DOHH2 (cell line): ENCODE measurements around the gene DPPA4.

ENCODE experiments used
- H3F3A ChIP-seq: fragments of 200-600 bp; sonication (generic), shearing (Covaris generic); 2 replicates; pipeline ENCODE4 v1.6.0; 2016; ENCODE audit warnings: antibody characterized with exemption, mild to moderate bottlenecking; ENCODE audit not compliant: control insufficient read depth, insufficient read depth
- H3K27ac ChIP-seq: fragments of 200-600 bp; sonication (generic); 2 replicates; pipeline ENCODE4 v1.5.1; 2014; ENCODE audit warnings: low read depth, mild to moderate bottlenecking, low read length, moderate library complexity
- H3K27me3 ChIP-seq: fragments of 200-600 bp; sonication (generic); 2 replicates; pipeline ENCODE4 v1.6.1; 2014; ENCODE audit warnings: mild to moderate bottlenecking, low read length, mixed read lengths; ENCODE audit not compliant: control insufficient read depth
- H3K36me3 ChIP-seq: fragments of 200-600 bp; sonication (generic); 2 replicates; pipeline ENCODE4 v1.6.1; 2014; ENCODE audit warnings: mild to moderate bottlenecking, low read length, moderate library complexity, mixed read lengths; ENCODE audit not compliant: control insufficient read depth
- H3K4me1 ChIP-seq: fragments of 200-600 bp; sonication (generic); 2 replicates; pipeline ENCODE4 v1.6.1; 2014; ENCODE audit warnings: mild to moderate bottlenecking, low read length, mixed read lengths; ENCODE audit not compliant: control insufficient read depth
- H3K4me2 ChIP-seq: fragments of 200-600 bp; sonication (generic); 2 replicates; pipeline ENCODE4 v1.6.0; 2014; ENCODE audit warnings: mild to moderate bottlenecking, low read length, moderate library complexity
- H3K4me3 ChIP-seq: fragments of 200-600 bp; sonication (generic); 2 replicates; pipeline ENCODE4 v1.5.1; 2014; ENCODE audit warnings: mild to moderate bottlenecking, low read length, mixed read lengths
- H3K79me2 ChIP-seq: fragments of 200-600 bp; sonication (generic); 2 replicates; pipeline ENCODE4 v1.6.1; 2014; ENCODE audit warnings: mild to moderate bottlenecking, low read length, mixed read lengths; ENCODE audit not compliant: control insufficient read depth
- H3K9me2 ChIP-seq: fragments of 200-600 bp; sonication (generic); replicated peaks from 2 replicates; pipeline ENCODE4 v1.6.1; 2014; ENCODE audit warnings: mild to moderate bottlenecking, low read length, mixed read lengths; ENCODE audit not compliant: control insufficient read depth
- H3K9me3 ChIP-seq: fragments of 200-600 bp; sonication (generic); 2 replicates; pipeline ENCODE4 v1.6.1; 2014; ENCODE audit warnings: antibody characterized with exemption, low read length, mixed read lengths; ENCODE audit not compliant: control insufficient read depth, insufficient read depth
- H4K20me1 ChIP-seq: fragments of 200-600 bp; sonication (generic); 2 replicates; pipeline ENCODE4 v1.6.0; 2014; ENCODE audit warnings: low read depth, mild to moderate bottlenecking, antibody characterized with exemption, low read length, moderate library complexity; ENCODE audit not compliant: control insufficient read depth, insufficient read depth
- CTCF ChIP-seq: fragments of 200-600 bp; sonication (generic); IDR thresholded peaks from one replicate; pipeline ENCODE4 v1.5.1; 2014; ENCODE audit warnings: antibody characterized with exemption, mild to moderate bottlenecking, low read depth, low read length; ENCODE audit not compliant: poor library complexity, severe bottlenecking
- EZH2phosphoT487 ChIP-seq: fragments of 200-600 bp; sonication (generic); IDR thresholded peaks from 2 replicates; pipeline ENCODE4 v1.6.1; 2017; ENCODE audit warnings: borderline replicate concordance, mild to moderate bottlenecking, antibody characterized with exemption, low read length, moderate library complexity, mixed read lengths

The DPPA4 gene, protein sequence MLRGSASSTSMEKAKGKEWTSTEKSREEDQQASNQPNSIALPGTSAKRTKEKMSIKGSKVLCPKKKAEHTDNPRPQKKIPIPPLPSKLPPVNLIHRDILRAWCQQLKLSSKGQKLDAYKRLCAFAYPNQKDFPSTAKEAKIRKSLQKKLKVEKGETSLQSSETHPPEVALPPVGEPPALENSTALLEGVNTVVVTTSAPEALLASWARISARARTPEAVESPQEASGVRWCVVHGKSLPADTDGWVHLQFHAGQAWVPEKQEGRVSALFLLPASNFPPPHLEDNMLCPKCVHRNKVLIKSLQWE

DNA sequence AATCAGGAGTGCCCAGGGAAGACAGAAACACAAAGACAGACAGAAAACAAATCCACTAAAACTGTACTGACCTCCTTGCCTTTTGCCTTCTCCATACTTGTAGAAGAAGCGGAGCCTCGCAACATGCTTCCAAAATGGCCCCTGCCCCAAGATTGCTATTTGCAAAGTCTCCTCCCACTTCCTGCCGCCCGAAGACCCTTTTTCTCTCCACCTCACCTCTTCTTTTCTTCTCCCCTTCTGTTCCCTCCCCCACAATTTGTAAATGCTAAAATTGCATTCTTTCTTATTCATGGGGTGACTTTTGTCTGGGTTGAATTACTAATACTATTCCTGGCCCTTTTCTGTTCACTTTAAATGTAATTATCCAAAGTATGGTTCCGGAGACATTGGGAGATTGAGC lies at the start of gene DPPA4:
Gene DPPA4 (minus strand): TSS at position 154 of the 400 bp plus-strand sequence. CDS start 29 bp downstream, at position 125.
- no peaks in the 10 kb centered on the region for H3K27me3 ChIP-seq
- H3K9me2 ChIP-seq = no peaks in the 10 kb centered on the region
- H3K36me3 ChIP-seq = no peaks in the 10 kb centered on the region
- no peaks in the 10 kb centered on the region for H3K79me2 ChIP-seq
- H3F3A ChIP-seq = no peaks in the 10 kb centered on the region
- TF ChIP-seq CTCF (no peak), EZH2phosphoT487 (no peak)
- no peak within 1 kb of the TSS for H3K4me2 ChIP-seq
- no peaks in the 10 kb centered on the region for H3K9me3 ChIP-seq
- H3K4me1 ChIP-seq = no peaks in the 10 kb centered on the region
- no peak within 1 kb of the TSS for H3K27ac ChIP-seq
- no peaks in the 10 kb centered on the region for H4K20me1 ChIP-seq
- H3K4me3 ChIP-seq = no peak within 1 kb of the TSS

GRCh38 chr3:109385442-109386318 lies 48.3 kb upstream of the DPPA4 start:
- H3K79me2 ChIP-seq = no peaks in the 10 kb centered on the region
- H3K4me3 ChIP-seq = no peak overlapping the region
- no peaks in the 10 kb centered on the region for H3K9me3 ChIP-seq
- H3K27me3 ChIP-seq = no peaks in the 10 kb centered on the region
- H3F3A ChIP-seq = no peaks in the 10 kb centered on the region
- H3K4me1 ChIP-seq = no peaks in the 10 kb centered on the region
- H3K27ac ChIP-seq = no peak overlapping the region
- no peaks in the 10 kb centered on the region for H3K9me2 ChIP-seq
- H4K20me1 ChIP-seq = no peaks in the 10 kb centered on the region
- no peak for TF ChIP-seq EZH2phosphoT487
- no peak for TF ChIP-seq CTCF
- H3K36me3 ChIP-seq = no peaks in the 10 kb centered on the region
- no peak overlapping the region for H3K4me2 ChIP-seq

DNA sequence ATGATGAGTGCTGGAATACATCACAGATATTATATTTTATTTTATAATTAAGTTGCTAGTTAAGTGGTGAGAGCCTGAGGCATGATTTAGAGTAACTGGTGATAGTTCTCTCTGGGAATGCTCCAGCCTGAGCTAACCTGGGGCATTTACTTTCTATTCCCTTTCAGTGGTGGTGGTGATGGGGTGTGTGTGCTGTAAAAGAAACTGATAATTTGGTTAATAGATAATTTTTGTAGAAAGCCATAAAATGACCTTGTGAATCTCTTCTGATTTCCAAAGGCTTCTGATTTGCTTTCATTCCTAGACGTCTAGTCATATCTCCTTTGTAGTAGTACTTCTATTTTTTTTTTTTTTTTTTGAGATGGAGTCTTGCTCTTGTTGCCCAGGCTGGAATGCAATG lies 46.8 kb upstream of the DPPA4 start:
- Histone ChIP-seq H4K20me1 (no peaks in the 10 kb centered on the region), H3K36me3 (no peaks in the 10 kb centered on the region), H3K4me1 (no peaks in the 10 kb centered on the region), H3K4me3 (no peak overlapping the region), H3K4me2 (no peak overlapping the region), H3F3A (no peaks in the 10 kb centered on the region), H3K9me3 (no peaks in the 10 kb centered on the region), H3K27ac (no peak overlapping the region), H3K27me3 (no peaks in the 10 kb centered on the region), H3K9me2 (no peaks in the 10 kb centered on the region), H3K79me2 (no peaks in the 10 kb centered on the region)
- TF ChIP-seq CTCF (no peak), EZH2phosphoT487 (no peak)
